CD8-positive, alpha-beta memory T cell (primary cell): ENCODE data around the gene PTRHD1. TPM values are rescaled to one million over a fixed set of nuclear protein-coding genes. Genes with fewer than 3 reads are reported as not detected.
"Not testable (repeated sequence)": the region's sequence is repeated elsewhere in the genome, so short reads cannot be mapped to it uniquely, and the experiment has no call there.

Experiments
- CTCF ChIA-PET: fragments of 350-600 bp; sonication (Branson Sonifier 250); formaldehyde crosslinking; loops from one replicate; lab custom pipeline; 2021; ENCODE audit warnings: antibody characterized with exemption; lab: Charles Lee
- POLR2A ChIA-PET: fragments of 350-600 bp; sonication (Branson Sonifier 250); formaldehyde crosslinking; loops from one replicate; lab custom pipeline; 2021; ENCODE audit warnings: antibody characterized with exemption; lab: Charles Lee
- DNase-seq, 5 donors: peaks; one replicate each; pipeline versions ENCODE4 v3.0.0 to v3.0.0-alpha.2; 2020 to 2022; ENCODE audit warnings: mixed read lengths in 1 of 5
- H3K27ac ChIP-seq: one replicate; pipeline ENCODE4 v1.7.0; 2013; ENCODE audit warnings: low read depth, mild to moderate bottlenecking, low read length, moderate library complexity
- H3K27me3 ChIP-seq: 2 replicates; pipeline ENCODE4 v1.7.0; 2013; ENCODE audit warnings: low read length, mild to moderate bottlenecking; ENCODE audit not compliant: insufficient read depth, poor library complexity, severe bottlenecking
- H3K36me3 ChIP-seq: 2 replicates; pipeline ENCODE4 v1.7.0; 2013; ENCODE audit warnings: mild to moderate bottlenecking, low read length, moderate library complexity; ENCODE audit not compliant: insufficient read depth
- H3K4me1 ChIP-seq: 2 replicates; pipeline ENCODE4 v1.7.0; 2013; ENCODE audit warnings: mild to moderate bottlenecking, low read length, moderate library complexity; ENCODE audit not compliant: insufficient read depth
- H3K4me3 ChIP-seq: 2 replicates; pipeline ENCODE4 v1.7.0; 2013; ENCODE audit warnings: mild to moderate bottlenecking, low read length
- H3K9me3 ChIP-seq: 2 replicates; pipeline ENCODE4 v1.7.0; 2013; ENCODE audit warnings: mild to moderate bottlenecking, low read length
- H3K27ac Mint-ChIP-seq, 8 donors: one replicate each; pipeline ENCODE4 v1.8.0; 2020 to 2021; ENCODE audit warnings: mixed read lengths in 8 of 8, mild to moderate bottlenecking in 6 of 8, inconsistent platforms in 3 of 8, moderate library complexity in 3 of 8
- H3K27me3 Mint-ChIP-seq, 2 donors: one replicate each; pipeline ENCODE4 v1.8.0; 2020 to 2021; ENCODE audit warnings: mixed read lengths in 2 of 2, mild to moderate bottlenecking in 1 of 2, moderate library complexity in 1 of 2
- H3K36me3 Mint-ChIP-seq, 3 donors: one replicate each; pipeline ENCODE4 v1.8.0; 2020 to 2021; ENCODE audit warnings: mixed read lengths in 3 of 3, inconsistent platforms in 1 of 3, mild to moderate bottlenecking in 1 of 3
- H3K4me1 Mint-ChIP-seq, 3 donors: one replicate each; pipeline ENCODE4 v1.8.0; 2020 to 2021; ENCODE audit warnings: mixed read lengths in 3 of 3, inconsistent platforms in 1 of 3, mild to moderate bottlenecking in 1 of 3
- H3K4me3 Mint-ChIP-seq, 7 donors: one replicate each; pipeline ENCODE4 v1.8.0; 2020 to 2021; ENCODE audit warnings: mixed read lengths in 7 of 7, mild to moderate bottlenecking in 6 of 7, moderate library complexity in 4 of 7, inconsistent platforms in 2 of 7
- H3K9me3 Mint-ChIP-seq, 5 donors: one replicate each; pipeline ENCODE4 v1.8.0; 2020 to 2022; ENCODE audit warnings: mixed read lengths in 5 of 5, mild to moderate bottlenecking in 3 of 5, moderate library complexity in 2 of 5, inconsistent platforms in 1 of 5
- polyA plus RNA-seq: library from polyadenylated mRNA; unstranded; fragments of 300-500 nt; fragmentation: Illumina TruSeq; gene quantifications from one replicate; pipeline ENCODE4 v1.2.3, GENCODE V29; 2021
- total RNA-seq, 2 experiments: library from RNA; stranded (reverse); gene quantifications; one replicate each; pipeline ENCODE4 v1.2.3, GENCODE V29; 2021

The PTRHD1 gene
- total and polyA plus RNA-seq, 3 experiments from 2014 or later = 24.7 to 44.5 (median 29.2) TPM

- no peak overlapping the region for H3K4me3 ChIP-seq
- H3K36me3 ChIP-seq = no peaks in the 10 kb centered on the region
- no peak for DNase-seq
- H3K27me3 ChIP-seq = no peaks in the 10 kb centered on the region
- Mint-ChIP-seq H3K36me3 (peaks cover 0 to 55% (median 3%) of the 10 kb centered on the region in 3 donors), H3K27me3 (no peaks in the 10 kb centered on the region), H3K4me3 (no peak overlapping the region), H3K4me1 (no peaks in the 10 kb centered on the region), H3K27ac (no peak overlapping the region), H3K9me3 (no peaks in the 10 kb centered on the region)
- CTCF ChIA-PET = interaction anchor here (1.1 kb wide), 1 partner anchor 11 kb away, joined by 3 read pairs; no protein-coding TSS in a partner anchor
- POLR2A ChIA-PET = no interaction called here
- no peaks in the 10 kb centered on the region for H3K4me1 ChIP-seq
- no peak overlapping the region for H3K27ac ChIP-seq
- no peaks in the 10 kb centered on the region for H3K9me3 ChIP-seq
Observed at GRCh38 chr2:24837996-24838513, 44.9 kb upstream of the PTRHD1 start.

- H3K9me3 ChIP-seq = no peaks in the 10 kb centered on the region
- H3K27ac Mint-ChIP-seq = peak overlapping the region in 1 of 8 donors; percentile 43
- POLR2A ChIA-PET = interaction anchor here (0.6 kb wide), 1 partner anchor 302 kb away, joined by 3 read pairs; no protein-coding TSS in a partner anchor
- no peaks in the 10 kb centered on the region for H3K4me1 Mint-ChIP-seq
- no peaks in the 10 kb centered on the region for H3K4me1 ChIP-seq
- no peaks in the 10 kb centered on the region for H3K9me3 Mint-ChIP-seq
- no peak overlapping the region for H3K27ac ChIP-seq
- no peaks in the 10 kb centered on the region for H3K27me3 Mint-ChIP-seq
- H3K27me3 ChIP-seq = no peaks in the 10 kb centered on the region
- DNase-seq = no peak
- CTCF ChIA-PET = interaction anchor here (1.2 kb wide), 1 partner anchor 9 kb away, joined by 3 read pairs; no protein-coding TSS in a partner anchor
- no peaks in the 10 kb centered on the region for H3K36me3 ChIP-seq
- H3K36me3 Mint-ChIP-seq = peaks cover 0 to 52% (median 0%) of the 10 kb centered on the region in 3 donors
- no peak overlapping the region for H3K4me3 ChIP-seq
- no peak overlapping the region for H3K4me3 Mint-ChIP-seq
Observed at GRCh38 chr2:24836706-24837105, 43.5 kb upstream of the PTRHD1 start.

- no peak overlapping the region for H3K27ac ChIP-seq
- Mint-ChIP-seq H3K4me3 (no peak overlapping the region), H3K9me3 (no peaks in the 10 kb centered on the region), H3K4me1 (no peaks in the 10 kb centered on the region), H3K27me3 (no peaks in the 10 kb centered on the region), H3K36me3 (peaks cover 0 to 52% (median 0%) of the 10 kb centered on the region in 3 donors), H3K27ac (peak overlapping the region in 1 of 8 donors; percentile 57)
- ChIA-PET CTCF (interaction anchor here (1.2 kb wide), 1 partner anchor 8 kb away, joined by 3 read pairs; no protein-coding TSS in a partner anchor), POLR2A (no interaction called here)
- H3K9me3 ChIP-seq = no peaks in the 10 kb centered on the region
- DNase-seq = no peak
- H3K4me3 ChIP-seq = no peak overlapping the region
- H3K36me3 ChIP-seq = no peaks in the 10 kb centered on the region
- no peaks in the 10 kb centered on the region for H3K4me1 ChIP-seq
- H3K27me3 ChIP-seq = no peaks in the 10 kb centered on the region
Observed at GRCh38 chr2:24836206-24836605, 43.0 kb upstream of the PTRHD1 start.

GRCh38 chr2:24835411-24835810, 42.2 kb upstream of the PTRHD1 start:
- H3K9me3 ChIP-seq, H3K4me3 ChIP-seq, H3K4me3 Mint-ChIP-seq, H3K27ac Mint-ChIP-seq, H3K4me1 ChIP-seq, H3K9me3 Mint-ChIP-seq, H3K27ac ChIP-seq, H3K27me3 Mint-ChIP-seq, H3K4me1 Mint-ChIP-seq, H3K27me3 ChIP-seq, H3K36me3 ChIP-seq, DNase-seq, POLR2A ChIA-PET: not testable (repeated sequence)
- CTCF ChIA-PET = interaction anchor here (1.5 kb wide), 1 partner anchor 9 kb away, joined by 3 read pairs; no protein-coding TSS in a partner anchor
- peaks cover 0 to 45% (median 0%) of the 10 kb centered on the region in 3 donors for H3K36me3 Mint-ChIP-seq

GRCh38 chr2:24834733-24835395, 41.7 kb upstream of the PTRHD1 start:
- Histone ChIP-seq H3K36me3 (no peaks in the 10 kb centered on the region), H3K27ac (no peak overlapping the region), H3K4me3 (no peak overlapping the region), H3K4me1 (no peaks in the 10 kb centered on the region), H3K9me3 (no peaks in the 10 kb centered on the region), H3K27me3 (no peaks in the 10 kb centered on the region)
- Mint-ChIP-seq H3K9me3 (no peaks in the 10 kb centered on the region), H3K4me1 (no peaks in the 10 kb centered on the region), H3K36me3 (peaks cover 0 to 44% (median 0%) of the 10 kb centered on the region in 3 donors), H3K4me3 (no peak overlapping the region), H3K27me3 (no peaks in the 10 kb centered on the region), H3K27ac (no peak overlapping the region)
- ChIA-PET CTCF (interaction anchor here (1.5 kb wide), 1 partner anchor 9 kb away, joined by 3 read pairs; no protein-coding TSS in a partner anchor), POLR2A (no interaction called here)
- no peak for DNase-seq

GRCh38 chr2:24833821-24834732, 40.9 kb upstream of the PTRHD1 start:
- H3K9me3 Mint-ChIP-seq = no peaks in the 10 kb centered on the region
- no peaks in the 10 kb centered on the region for H3K9me3 ChIP-seq
- H3K27ac ChIP-seq = no peak overlapping the region
- DNase-seq = no peak
- no peak overlapping the region for H3K4me3 Mint-ChIP-seq
- H3K27me3 ChIP-seq = no peaks in the 10 kb centered on the region
- no peak overlapping the region for H3K4me3 ChIP-seq
- no peaks in the 10 kb centered on the region for H3K4me1 Mint-ChIP-seq
- peaks cover 0 to 38% (median 0%) of the 10 kb centered on the region in 3 donors for H3K36me3 Mint-ChIP-seq
- H3K27me3 Mint-ChIP-seq = no peaks in the 10 kb centered on the region
- CTCF ChIA-PET = interaction anchor here (1.5 kb wide), 1 partner anchor 8 kb away, joined by 3 read pairs; no protein-coding TSS in a partner anchor
- no peaks in the 10 kb centered on the region for H3K36me3 ChIP-seq
- POLR2A ChIA-PET = no interaction called here
- no peaks in the 10 kb centered on the region for H3K4me1 ChIP-seq
- H3K27ac Mint-ChIP-seq = no peak overlapping the region

- H3K27ac ChIP-seq = no peak overlapping the region
- no peaks in the 10 kb centered on the region for H3K27me3 ChIP-seq
- H3K27ac Mint-ChIP-seq = peak overlapping the region in 2 of 8 donors; percentile 48 to 87
- no peak overlapping the region for H3K4me3 Mint-ChIP-seq
- no peak overlapping the region for H3K4me3 ChIP-seq
- H3K27me3 Mint-ChIP-seq = no peaks in the 10 kb centered on the region
- no peaks in the 10 kb centered on the region for H3K9me3 Mint-ChIP-seq
- H3K36me3 Mint-ChIP-seq = peaks cover 0 to 36% (median 0%) of the 10 kb centered on the region in 3 donors
- no peaks in the 10 kb centered on the region for H3K4me1 ChIP-seq
- no peaks in the 10 kb centered on the region for H3K4me1 Mint-ChIP-seq
- DNase-seq = no peak
- no peaks in the 10 kb centered on the region for H3K9me3 ChIP-seq
- CTCF ChIA-PET = interaction anchor here (2.0 kb wide), 1 partner anchor 423 kb away, joined by 6 read pairs; no protein-coding TSS in a partner anchor
- H3K36me3 ChIP-seq = no peaks in the 10 kb centered on the region
- POLR2A ChIA-PET = no interaction called here
Observed at GRCh38 chr2:24832931-24833701, 39.9 kb upstream of the PTRHD1 start.
